ENCODE measurements around the gene CLIP2. TPM values are rescaled to one million over a fixed set of nuclear protein-coding genes. Genes with fewer than 3 reads are reported as not detected.

CLIP2 gene
- total RNA-seq, 2 donors from 2014 or later, result 18.6 to 24.1 TPM

GRCh38 chr7:74452748-74453321 lies 163.6 kb downstream of the CLIP2 start:
- 11% methylated on average over 15 of the region's 15 CpGs for WGBS
- intact Hi-C loops (cut with DNase I), result no loop called here
- no peaks in the 10 kb centered on the region for H3K27me3 ChIP-seq (replicated peaks; ENCODE audit: insufficient read depth)
- no peak for TF ChIP-seq POLR2A (IDR thresholded peaks at IDR 0.05)
- peak; percentile 13 for TF ChIP-seq POLR2AphosphoS5 (IDR thresholded peaks at IDR 0.05)
- H3K36me3 ChIP-seq, result no peaks in the 10 kb centered on the region
- no peaks in the 10 kb centered on the region for H3K4me1 ChIP-seq (replicated peaks)
- peak overlapping the region; percentile 85 to 88 for H3K4me3 ChIP-seq
- peak overlapping the region; percentile 95 for H3K27ac ChIP-seq
- no peaks in the 10 kb centered on the region for H3K9me3 ChIP-seq
- no peak for DNase-seq (ENCODE audit: low spot score)

DNA sequence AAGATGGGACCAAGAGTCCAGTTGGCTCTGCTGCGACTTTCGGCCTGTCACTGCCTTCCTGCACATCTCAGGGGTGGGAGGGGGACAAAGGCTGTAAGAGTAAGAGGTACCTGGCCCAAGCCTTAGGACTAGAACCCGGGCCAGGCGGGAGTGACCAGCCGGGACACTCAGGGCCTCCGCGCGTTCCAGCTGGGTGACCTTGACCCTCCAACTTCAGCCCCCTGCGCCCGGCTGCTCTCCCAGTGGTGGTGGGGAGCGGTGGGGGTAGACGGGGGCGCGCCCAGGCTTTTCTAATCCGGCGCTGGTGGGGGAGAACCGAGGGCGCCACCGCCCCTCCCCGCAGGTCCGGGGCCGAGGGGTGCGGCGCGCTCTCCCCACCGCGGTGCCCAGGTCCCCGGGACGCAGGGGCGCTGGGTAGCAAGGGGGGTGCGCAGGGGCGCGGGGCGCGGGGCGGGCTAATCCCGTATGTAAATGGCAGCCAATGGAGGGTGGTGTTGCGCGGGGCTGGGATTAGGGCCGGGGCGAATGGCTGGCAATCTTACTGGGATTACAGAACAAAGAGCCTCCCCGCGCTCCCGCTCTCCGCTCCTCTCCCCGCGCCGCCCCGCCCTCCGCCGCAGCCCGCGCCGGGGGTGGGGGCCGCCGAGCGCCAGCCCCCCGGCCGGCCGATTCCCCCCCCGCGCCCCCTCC lies 164.3 kb downstream of the CLIP2 start, which contains the start of gene GTF2IRD1:
TSS of gene GTF2IRD1 (plus strand) at position 585 of the 690 bp plus-strand sequence. CDS start 54,175 bp downstream, outside the sequence.
- intact Hi-C loops (cut with DNase I), result loop anchor here (1.0 kb wide), 1 partner anchor 27 kb away; no protein-coding TSS in a partner anchor
- TF ChIP-seq POLR2A (IDR thresholded peaks at IDR 0.05) (peak; percentile 27), CTCF (IDR thresholded peaks at IDR 0.05) (peak in 1 of 4 experiments; percentile 6), POLR2AphosphoS5 (IDR thresholded peaks at IDR 0.05) (no peak)
- Histone ChIP-seq H3K27ac (peak within 1 kb of the TSS; percentile 95), H3K4me1 (replicated peaks) (no peaks in the 10 kb centered on the region), H3K9me3 (no peaks in the 10 kb centered on the region), H3K27me3 (replicated peaks; ENCODE audit: insufficient read depth) (no peaks in the 10 kb centered on the region), H3K36me3 (no peaks in the 10 kb centered on the region), H3K4me3 (peak within 1 kb of the TSS; percentile 85 to 88)
- DNase-seq (ENCODE audit: low spot score), result peak; percentile 79
- 0% methylated on average over 9 of the region's 62 CpGs for WGBS

DNA sequence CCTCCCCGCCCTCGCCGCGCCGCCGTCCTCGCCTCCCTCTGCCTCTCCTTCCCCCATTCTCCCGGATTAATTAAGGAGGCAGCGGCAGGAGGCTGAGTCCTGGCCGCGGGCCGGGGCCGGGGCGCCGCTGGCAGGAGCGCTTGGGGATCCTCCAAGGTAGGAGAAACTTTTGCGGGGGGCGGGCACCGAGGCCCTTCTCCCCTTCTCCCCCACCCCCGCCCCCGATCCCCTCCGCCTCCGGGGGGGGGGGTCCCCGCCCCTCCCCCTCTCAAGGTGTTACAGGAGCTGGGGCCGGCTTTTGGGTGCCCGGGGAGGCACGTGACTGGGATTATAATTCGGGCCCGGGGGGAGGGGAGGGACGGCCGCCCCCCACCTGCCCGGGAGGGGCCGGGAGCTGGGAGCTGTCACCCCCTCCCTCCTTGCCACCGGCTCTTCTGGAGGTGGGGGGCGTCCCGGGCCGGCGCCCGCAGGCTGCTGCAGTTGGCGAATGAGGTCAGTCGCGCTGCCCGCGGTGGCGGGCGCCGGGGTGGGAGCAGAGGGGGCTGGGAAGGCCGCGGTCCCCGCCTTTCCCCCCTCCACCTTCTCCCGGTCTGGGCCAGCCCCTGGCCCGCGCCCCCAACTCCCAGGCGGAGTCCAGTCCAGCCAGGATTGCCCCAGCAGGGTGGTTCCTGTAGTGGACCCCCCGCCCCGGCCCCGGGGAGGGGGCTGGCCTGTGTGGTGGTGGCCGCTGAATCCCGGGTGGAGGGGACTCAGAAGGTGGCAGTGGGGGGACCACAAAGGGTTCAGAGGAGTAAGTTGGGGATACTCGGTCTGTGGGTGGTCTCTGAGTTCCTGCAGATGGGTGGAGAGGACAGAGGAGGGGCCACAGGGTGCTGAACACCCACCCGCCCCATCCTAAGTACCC lies 165.1 kb downstream of the CLIP2 start:
- H3K27me3 ChIP-seq (replicated peaks; ENCODE audit: insufficient read depth), result no peaks in the 10 kb centered on the region
- WGBS, result under 1% methylated on average over 51 of the region's 61 CpGs
- H3K9me3 ChIP-seq, result no peaks in the 10 kb centered on the region
- no peaks in the 10 kb centered on the region for H3K4me1 ChIP-seq (replicated peaks)
- peak overlapping the region; percentile 85 to 88 for H3K4me3 ChIP-seq
- H3K27ac ChIP-seq, result peak overlapping the region; percentile 95
- DNase-seq (ENCODE audit: low spot score), result peak; percentile 29
- no peaks in the 10 kb centered on the region for H3K36me3 ChIP-seq
- intact Hi-C loops (cut with DNase I), result loop anchor here (1.0 kb wide), 1 partner anchor 26 kb away; no protein-coding TSS in a partner anchor
- TF ChIP-seq POLR2AphosphoS5 (IDR thresholded peaks at IDR 0.05), result no peak
- TF ChIP-seq POLR2A (IDR thresholded peaks at IDR 0.05), result no peak
- no peak for TF ChIP-seq CTCF (IDR thresholded peaks at IDR 0.05)

GRCh38 chr7:74454925-74455288 lies 165.7 kb downstream of the CLIP2 start:
- TF ChIP-seq POLR2AphosphoS5 (IDR thresholded peaks at IDR 0.05) (no peak), CTCF (IDR thresholded peaks at IDR 0.05) (no peak), POLR2A (IDR thresholded peaks at IDR 0.05) (no peak)
- H3K27ac ChIP-seq, result peak overlapping the region; percentile 95
- H3K4me3 ChIP-seq, result peak overlapping the region; percentile 85 to 88
- WGBS, result 14% methylated on average over 9 of the region's 11 CpGs
- no peaks in the 10 kb centered on the region for H3K9me3 ChIP-seq
- H3K4me1 ChIP-seq (replicated peaks), result no peaks in the 10 kb centered on the region
- no peak for DNase-seq (ENCODE audit: low spot score)
- H3K27me3 ChIP-seq (replicated peaks; ENCODE audit: insufficient read depth), result no peaks in the 10 kb centered on the region
- intact Hi-C loops (cut with DNase I), result loop anchor here (1.0 kb wide), 1 partner anchor 25 kb away; no protein-coding TSS in a partner anchor
- no peaks in the 10 kb centered on the region for H3K36me3 ChIP-seq

DNA sequence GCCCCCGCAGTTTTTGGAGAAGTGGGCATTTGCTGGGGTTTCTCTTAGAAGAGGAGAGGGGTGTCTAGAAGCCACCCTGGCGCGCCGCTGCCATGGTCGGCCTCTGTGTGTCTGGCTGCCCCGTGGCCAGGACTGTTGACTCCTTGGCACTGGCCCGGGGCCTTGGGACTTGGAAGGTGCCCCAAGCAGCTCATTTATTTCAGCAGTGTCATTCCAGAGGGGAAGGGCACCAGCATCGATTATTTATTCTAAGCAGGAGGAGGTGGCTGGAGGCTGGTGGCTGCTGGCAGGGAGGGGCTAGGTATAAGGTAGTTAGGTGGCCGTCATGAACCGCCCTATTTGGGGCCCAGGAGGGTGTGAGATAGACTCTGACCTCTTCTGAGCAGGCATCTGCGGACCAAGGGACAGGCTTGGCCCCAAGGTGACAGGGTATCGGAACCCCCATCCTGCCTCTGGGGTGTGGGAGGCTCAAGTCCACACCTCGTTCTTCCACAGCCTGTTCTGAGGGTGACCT lies 166.1 kb downstream of the CLIP2 start:
- DNase-seq (ENCODE audit: low spot score), result peak; percentile 83
- WGBS, result 35% methylated on average over 11 of the region's 13 CpGs
- TF ChIP-seq POLR2A (IDR thresholded peaks at IDR 0.05), result peak; percentile 59
- peak; percentile 84 for TF ChIP-seq POLR2AphosphoS5 (IDR thresholded peaks at IDR 0.05)
- TF ChIP-seq CTCF (IDR thresholded peaks at IDR 0.05), result no peak
- intact Hi-C loops (cut with DNase I), result no loop called here
- Histone ChIP-seq H3K4me1 (replicated peaks) (no peaks in the 10 kb centered on the region), H3K27me3 (replicated peaks; ENCODE audit: insufficient read depth) (no peaks in the 10 kb centered on the region), H3K4me3 (peak overlapping the region; percentile 85 to 88), H3K36me3 (no peaks in the 10 kb centered on the region), H3K9me3 (no peaks in the 10 kb centered on the region), H3K27ac (peak overlapping the region; percentile 95)

Measured in prostate gland (tissue), 2 donors.